Caco-2 (cell line): ENCODE results near the gene TCOF1. TPM values are rescaled to one million over a fixed set of nuclear protein-coding genes. Genes with fewer than 3 reads are reported as not detected.

Experiments used
- BruUV-seq: library from RNA; stranded (reverse); fragments of 400-500 nt; replicated peaks from 2 replicates; lab custom pipeline; 2021; lab: Mats Ljungman, UMichigan
- CTCF ChIA-PET: fragments of 300-600 bp; sonication (Branson Sonifier 250); formaldehyde crosslinking; loops from one replicate; lab custom pipeline; 2022; ENCODE audit warnings: antibody characterized with exemption; lab: Charles Lee
- POLR2A ChIA-PET: fragments of 300-600 bp; sonication (Branson Sonifier 250); formaldehyde crosslinking; loops from one replicate; lab custom pipeline; 2022; ENCODE audit warnings: antibody characterized with exemption; lab: Charles Lee
- DNase-seq, 2 experiments: peaks; one replicate each; pipeline versions ENCODE4 v3.0.0 to v3.0.0-alpha.2; 2020 to 2022
- H3K27me3 ChIP-seq: replicated peaks from 2 replicates; pipeline ENCODE4 v1.6.0; 2011; ENCODE audit warnings: low read length; ENCODE audit not compliant: control insufficient read depth, insufficient read depth
- H3K36me3 ChIP-seq: 2 replicates; pipeline ENCODE4 v1.5.1; 2011; ENCODE audit warnings: low read length; ENCODE audit not compliant: control insufficient read depth, insufficient read depth
- H3K4me1 ChIP-seq: fragments of 250-450 bp; sonication (Bioruptor Pico); 2 replicates; pipeline ENCODE4 v1.5.1; 2020; ENCODE audit warnings: mild to moderate bottlenecking
- H3K4me3 ChIP-seq: 2 replicates; pipeline ENCODE4 v1.5.1; 2011; ENCODE audit warnings: low read depth, mild to moderate bottlenecking, control low read depth, low read length
- H3K9me3 ChIP-seq: fragments of 250-450 bp; sonication (Bioruptor Pico); 2 replicates; pipeline ENCODE4 v1.5.1; 2020; ENCODE audit warnings: mild to moderate bottlenecking, moderate library complexity
- H3K27ac Mint-ChIP-seq: one replicate; pipeline ENCODE4 v1.8.0; 2022; ENCODE audit warnings: mixed read lengths; ENCODE audit not compliant: unreplicated experiment
- H3K27me3 Mint-ChIP-seq: one replicate; pipeline ENCODE4 v1.8.0; 2022; ENCODE audit warnings: mixed read lengths; ENCODE audit not compliant: insufficient read depth, unreplicated experiment
- H3K36me3 Mint-ChIP-seq: one replicate; pipeline ENCODE4 v1.8.0; 2022; ENCODE audit warnings: mild to moderate bottlenecking, mixed read lengths; ENCODE audit not compliant: insufficient read depth, unreplicated experiment
- H3K4me1 Mint-ChIP-seq: one replicate; pipeline ENCODE4 v1.8.0; 2022; ENCODE audit warnings: low read depth, mixed read lengths; ENCODE audit not compliant: unreplicated experiment
- H3K4me3 Mint-ChIP-seq: one replicate; pipeline ENCODE4 v1.8.0; 2022; ENCODE audit warnings: mild to moderate bottlenecking, moderate library complexity, mixed read lengths; ENCODE audit not compliant: unreplicated experiment
- H3K9me3 Mint-ChIP-seq: one replicate; pipeline ENCODE4 v1.8.0; 2022; ENCODE audit warnings: mixed read lengths; ENCODE audit not compliant: unreplicated experiment
- CTCF ChIP-seq, 2 experiments: fragments of 200-600 bp in 1 of 2; IDR thresholded peaks; 1 replicate in 1 of 2; 2 replicates in 1 of 2; pipeline versions ENCODE4 v1.5.1 to v1.8.0; 2011 to 2022; ENCODE audit warnings: antibody characterized with exemption in 1 of 2, control low read depth in 1 of 2, inconsistent platforms in 1 of 2, low read depth in 1 of 2, low read length in 1 of 2, mild to moderate bottlenecking in 1 of 2, moderate library complexity in 1 of 2; ENCODE audit not compliant: insufficient read depth in 1 of 2, severe bottlenecking in 1 of 2, unreplicated experiment in 1 of 2
- intact Hi-C: fragments of 100-400 bp; cut with micrococcal nuclease; formaldehyde crosslinking; loops from one replicate; pipeline ENCODE4 v1.10.0; 2022; ENCODE audit not compliant: unreplicated experiment
- total RNA-seq: library from RNA; stranded (reverse); gene quantifications from 2 replicates; pipeline ENCODE4 v1.2.3, GENCODE V29; 2022

TCOF1 gene
- total RNA-seq, 1 experiment from 2014 or later, result 112 TPM

DNA sequence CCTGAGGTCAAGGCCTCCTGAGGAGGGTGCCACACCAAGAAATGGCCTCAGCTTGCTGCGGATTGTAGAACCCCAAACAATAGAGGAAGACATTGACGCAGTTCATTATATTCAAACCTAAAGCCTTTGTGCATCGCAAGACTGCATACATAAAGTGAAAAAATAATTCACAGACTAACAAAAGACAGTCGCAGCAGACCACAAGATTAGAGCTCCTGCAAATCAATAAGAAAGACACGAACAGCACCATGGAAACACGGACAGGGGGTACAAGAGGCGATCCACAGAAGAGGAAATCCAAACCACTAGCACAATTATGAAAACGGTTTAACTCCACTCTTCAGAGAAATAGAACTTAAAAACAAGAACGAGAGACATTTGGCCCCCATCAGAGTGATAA, 10.0 kb upstream of the TCOF1 start:
- Mint-ChIP-seq H3K36me3 (no peaks in the 10 kb centered on the region), H3K27me3 (no peaks in the 10 kb centered on the region), H3K9me3 (no peaks in the 10 kb centered on the region), H3K4me1 (peaks cover 7% of the 10 kb centered on the region), H3K27ac (no peak overlapping the region), H3K4me3 (no peak overlapping the region)
- CTCF ChIA-PET, result interaction anchor here (0.6 to 0.9 kb wide), 2 partner anchors 38 to 57 kb away, joined by 3 read pairs; no protein-coding TSS in a partner anchor
- H3K4me1 ChIP-seq, result no peaks in the 10 kb centered on the region
- POLR2A ChIA-PET, result no interaction called here
- no peaks in the 10 kb centered on the region for H3K27me3 ChIP-seq
- TF ChIP-seq CTCF (IDR thresholded peaks at IDR 0.05; ENCODE audit: insufficient read depth in 1 of 2, low read depth in 1 of 2, low read length in 1 of 2, severe bottlenecking in 1 of 2, unreplicated experiment in 1 of 2), result no peak
- H3K9me3 ChIP-seq, result no peaks in the 10 kb centered on the region
- intact Hi-C loops, result no loop called here
- no peak for DNase-seq
- no peak overlapping the region for H3K4me3 ChIP-seq
- BruUV-seq, result no TSS peak
- H3K36me3 ChIP-seq, result no peaks in the 10 kb centered on the region

DNA sequence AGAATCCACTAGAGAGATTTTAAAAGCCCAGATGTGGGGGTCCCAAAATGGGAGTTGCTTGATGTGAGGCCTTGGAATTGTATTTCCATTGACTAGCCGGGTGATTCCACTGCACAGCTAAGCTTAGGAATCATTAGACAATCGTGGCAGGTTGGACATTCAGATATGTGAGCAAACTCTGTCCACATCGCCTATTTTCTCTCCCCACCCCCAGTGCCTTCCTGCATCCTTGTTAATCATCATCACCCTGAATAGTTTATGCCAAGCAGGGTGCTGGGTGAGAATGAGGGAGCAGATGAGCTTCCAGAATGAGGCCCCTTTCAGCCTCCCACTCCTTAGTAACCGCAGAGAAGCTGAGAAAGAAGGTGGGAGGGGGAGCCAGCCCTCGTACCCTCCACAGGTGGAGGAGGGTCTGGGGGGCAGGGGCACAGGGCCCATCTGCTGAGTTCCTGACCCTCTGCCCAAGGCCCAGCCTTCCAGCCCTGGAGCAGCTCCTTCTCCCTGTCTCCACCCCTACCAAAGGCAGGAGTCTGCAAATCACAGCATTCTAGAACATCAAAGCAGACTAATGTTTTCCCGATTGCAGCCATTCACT, 7.7 kb upstream of the TCOF1 start:
- no peak overlapping the region for H3K4me3 Mint-ChIP-seq

More for the DNA sequence above, 7.7 kb upstream of the TCOF1 start:
- Histone ChIP-seq H3K4me3 (no peak overlapping the region), H3K36me3 (no peaks in the 10 kb centered on the region), H3K4me1 (no peaks in the 10 kb centered on the region), H3K27me3 (no peaks in the 10 kb centered on the region), H3K9me3 (no peaks in the 10 kb centered on the region)
- POLR2A ChIA-PET, result no interaction called here
- intact Hi-C loops, result loop anchor here (1.0 to 2.0 kb wide), 5 partner anchors 47 to 219 kb away; partner anchors contain the start of gene ARSI
- Mint-ChIP-seq H3K9me3 (no peaks in the 10 kb centered on the region), H3K36me3 (no peaks in the 10 kb centered on the region), H3K4me1 (peaks cover 7% of the 10 kb centered on the region), H3K27ac (no peak overlapping the region), H3K27me3 (no peaks in the 10 kb centered on the region)
- no TSS peak for BruUV-seq
- TF ChIP-seq CTCF (IDR thresholded peaks at IDR 0.05; ENCODE audit: insufficient read depth in 1 of 2, low read depth in 1 of 2, low read length in 1 of 2, severe bottlenecking in 1 of 2, unreplicated experiment in 1 of 2), result no peak
- DNase-seq, result no peak
- CTCF ChIA-PET, result interaction anchor here (0.6 to 1.4 kb wide), 4 partner anchors 77 to 388 kb away, joined by 3 to 5 read pairs (median 4); no protein-coding TSS in a partner anchor
